Raji (cell line): ENCODE results near the gene AK3.

Source experiments
- POLR2A ChIP-seq: IDR thresholded peaks from 2 replicates; pipeline ENCODE4 v1.6.1; 2011; ENCODE audit warnings: low read depth, low read length, control low read depth; ENCODE audit not compliant: insufficient read depth

The AK3 gene

GRCh38 chr9:4756420-4756819 is 15.4 kb upstream of the AK3 start:
- TF ChIP-seq POLR2A, result no peak

DNA sequence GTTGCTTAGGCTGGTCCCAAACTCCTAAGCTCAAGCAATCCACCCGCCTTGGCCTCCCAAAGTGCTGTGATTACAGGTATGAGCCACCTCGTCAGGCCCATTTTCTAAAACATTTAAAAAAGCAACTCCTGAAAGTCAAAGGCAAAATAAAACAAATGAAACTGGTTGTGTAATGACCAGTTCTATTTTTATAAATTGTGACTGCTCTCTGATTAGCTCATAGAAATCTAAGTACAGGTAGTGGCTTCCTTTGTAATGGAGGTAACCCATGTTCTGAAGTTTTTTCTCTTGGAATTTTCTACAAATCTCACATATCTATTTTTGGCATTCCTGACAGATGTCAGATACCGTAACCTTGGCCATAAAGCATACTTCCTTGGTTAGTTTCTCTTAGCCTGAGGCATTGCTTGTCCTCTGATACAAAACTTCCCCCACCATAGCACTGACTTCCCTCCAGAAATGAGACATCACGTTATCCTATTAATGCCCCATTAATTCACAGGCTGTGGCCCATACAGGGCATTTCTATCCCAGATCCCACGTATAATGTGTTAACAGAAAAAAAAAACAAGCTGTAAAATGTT is 14.1 kb upstream of the AK3 start:
- TF ChIP-seq POLR2A, result no peak

GRCh38 chr9:4750023-4750673 is 9.1 kb upstream of the AK3 start:
- no peak for TF ChIP-seq POLR2A

DNA sequence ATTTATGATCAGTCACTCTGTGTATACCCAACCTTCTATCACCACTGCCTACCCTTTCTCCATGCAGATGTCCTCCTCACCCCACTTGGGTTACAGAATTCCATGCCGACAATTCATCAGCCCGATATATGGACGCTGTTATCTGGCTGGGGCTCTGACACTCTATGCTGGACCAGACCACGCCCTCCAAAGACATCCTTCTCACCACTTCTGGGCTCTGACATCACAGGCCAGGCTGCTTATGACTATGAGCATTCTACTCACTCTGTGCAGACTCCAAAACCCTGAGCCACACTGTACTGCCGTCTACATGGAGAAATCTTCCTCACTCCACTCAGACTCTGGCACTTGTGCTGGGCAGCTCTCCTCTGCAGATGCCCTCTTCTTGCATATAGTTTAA is 7.6 kb upstream of the AK3 start:
- no peak for TF ChIP-seq POLR2A

- no peak for TF ChIP-seq POLR2A
Observed at GRCh38 chr9:4746278-4747030, 5.5 kb upstream of the AK3 start.

GRCh38 chr9:4743131-4743875 is 2.3 kb upstream of the AK3 start:
- TF ChIP-seq POLR2A, result no peak

GRCh38 chr9:4742246-4742645 is 1.2 kb upstream of the AK3 start:
- TF ChIP-seq POLR2A, result no peak

- TF ChIP-seq POLR2A, result 0 out of 2 replicates have a peak, but pooled peaks have one; percentile 22
Observed at GRCh38 chr9:4741365-4742089, 525 bp upstream of the AK3 start.

DNA sequence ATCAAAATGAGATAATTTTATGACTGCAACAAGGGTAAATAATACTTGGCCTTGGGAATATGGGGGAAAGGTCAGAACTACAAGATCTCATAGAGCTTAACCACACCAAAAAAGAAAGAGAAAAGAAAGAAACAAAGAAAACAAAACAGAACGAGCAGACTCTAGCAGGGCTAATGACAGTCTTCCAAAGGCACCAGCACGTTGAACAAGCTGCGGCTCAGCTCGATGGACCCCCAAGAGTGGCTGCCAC is 689 bp downstream of the AK3 start:
- no peak for TF ChIP-seq POLR2A

DNA sequence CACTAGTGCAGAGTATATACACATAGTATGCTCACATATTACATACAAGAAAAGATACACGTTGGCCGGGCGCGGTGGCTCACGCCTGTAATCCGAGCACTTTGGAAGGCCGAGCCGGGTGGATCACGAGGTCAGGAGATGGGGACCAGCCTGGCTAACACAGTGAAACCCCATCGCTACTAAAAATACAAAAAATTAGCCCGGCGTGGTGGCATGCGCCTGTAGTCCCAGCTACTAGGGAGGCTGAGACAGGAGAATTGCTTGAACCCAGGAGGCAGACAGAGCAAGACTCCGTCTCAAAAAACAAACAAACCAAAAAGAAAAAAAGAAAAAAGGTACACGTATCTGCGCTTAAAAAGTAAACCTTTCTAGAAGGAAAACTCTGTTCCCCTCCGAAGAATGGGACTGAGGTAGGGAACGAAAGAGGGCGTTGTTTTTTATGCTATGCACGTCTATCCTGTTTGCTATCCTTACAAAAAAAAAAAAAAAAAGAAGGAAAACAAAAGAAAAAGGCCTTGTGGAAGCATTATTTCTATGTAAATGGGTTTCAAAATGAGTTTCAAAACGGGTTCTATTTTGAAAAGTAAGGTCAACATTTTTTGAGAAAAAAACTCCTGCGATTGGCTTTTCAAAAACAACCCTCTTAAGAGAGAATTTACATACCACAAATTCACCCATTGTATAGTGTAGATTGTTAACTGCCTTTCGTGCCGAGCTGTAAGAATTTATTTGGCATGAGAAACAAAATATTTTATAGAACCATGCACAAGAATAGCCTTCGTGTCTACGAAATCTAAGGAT is 1.2 kb downstream of the AK3 start:
- no peak for TF ChIP-seq POLR2A

- no peak for TF ChIP-seq POLR2A
Observed at GRCh38 chr9:4738866-4739586, 2.0 kb downstream of the AK3 start.

DNA sequence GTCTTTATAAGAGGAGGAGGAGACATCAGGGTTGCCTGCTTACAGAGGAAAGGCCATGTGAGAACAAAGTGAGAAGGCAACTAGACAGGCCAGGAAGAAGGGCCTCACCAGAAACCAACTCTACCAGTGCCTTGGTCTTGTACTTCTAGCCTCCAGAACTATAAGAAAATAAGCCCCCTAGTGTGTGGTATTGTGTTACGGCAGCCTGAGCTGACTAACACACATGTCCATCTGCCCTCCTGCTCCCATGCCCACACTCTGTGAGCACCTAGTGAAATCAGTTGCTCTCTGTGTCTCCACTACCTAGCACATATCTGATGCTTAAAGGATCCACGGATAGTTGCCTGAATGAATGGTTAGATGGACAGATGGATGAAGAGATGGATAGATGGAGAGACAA is 6.9 kb downstream of the AK3 start:
- no peak for TF ChIP-seq POLR2A

DNA sequence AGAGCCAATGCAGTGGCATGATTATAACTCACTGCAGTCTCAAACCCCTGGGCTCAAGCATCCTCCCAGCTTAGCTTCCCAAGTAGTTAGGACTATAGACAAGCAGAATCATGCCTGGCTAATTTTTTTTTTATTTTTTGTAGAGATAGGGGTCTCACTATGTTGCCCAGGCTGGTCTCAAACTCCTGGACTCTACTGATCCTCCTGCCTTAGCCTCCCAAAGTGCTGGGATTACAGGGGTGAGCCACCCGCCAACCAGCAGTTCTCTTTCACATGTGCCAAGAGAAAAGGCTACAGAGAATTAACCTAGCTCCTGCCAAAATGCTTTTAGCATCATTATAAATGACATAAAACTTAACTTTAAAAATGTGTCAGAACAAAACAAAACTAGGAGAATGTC is 8.1 kb downstream of the AK3 start:
- TF ChIP-seq POLR2A, result no peak

DNA sequence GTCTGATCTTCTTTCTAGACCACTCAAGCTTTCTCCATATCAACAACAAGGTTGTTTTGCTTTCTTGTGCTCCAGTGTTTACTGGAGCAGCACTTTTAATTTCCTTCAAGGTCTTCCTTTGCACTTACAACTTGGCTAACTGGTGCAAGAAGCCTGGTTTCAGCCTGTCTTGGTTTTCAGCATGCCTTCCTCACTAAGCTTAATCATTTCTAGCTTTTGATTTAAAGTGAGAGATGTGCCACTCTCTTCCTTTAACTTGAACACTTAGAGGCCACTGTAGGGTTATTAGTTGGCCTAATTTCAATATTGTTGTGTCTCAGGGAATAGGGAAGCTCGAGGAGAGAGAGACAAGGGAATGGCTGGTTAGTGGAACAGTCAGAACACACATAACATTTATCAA is 13.4 kb downstream of the AK3 start:
- TF ChIP-seq POLR2A, result no peak
